OCI-LY3 (cell line): Measurements from ENCODE around the gene FOLR1.

ENCODE experiments used
- EZH2phosphoT487 ChIP-seq: fragments of 200-600 bp; shearing (Covaris generic); IDR thresholded peaks from 2 replicates; pipeline ENCODE4 v1.6.1; 2018; ENCODE audit warnings: antibody characterized with exemption, mixed run types, low read depth
- TF ChIP-seq, protein P1 (sequence below): fragments of 200-600, 300-600 bp; sonication (generic); IDR thresholded peaks from 2 replicates; pipeline ENCODE4 v1.5.1; 2014; ENCODE audit warnings: antibody characterized with exemption, low read length, low read depth

DNA sequence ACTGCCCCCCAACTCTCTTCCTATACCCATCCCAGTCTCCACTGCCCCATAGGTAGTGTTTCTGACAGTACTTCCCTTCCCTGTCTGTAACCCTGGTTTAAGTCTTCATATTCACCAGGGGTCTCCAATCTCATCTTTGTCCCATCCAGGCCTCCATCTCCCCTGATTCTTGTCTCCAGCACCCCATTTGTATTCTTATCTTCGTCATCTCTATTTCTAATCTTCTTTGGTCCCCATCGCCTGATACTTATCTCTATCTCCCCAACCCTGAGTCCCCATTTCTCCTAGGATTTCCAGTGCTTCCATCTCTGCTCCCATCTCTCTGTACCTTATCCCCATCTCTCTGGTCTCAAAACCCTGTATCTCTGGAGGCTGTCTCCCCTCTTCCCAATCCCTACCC lies 50.2 kb downstream of the FOLR1 start:
- TF ChIP-seq, protein P1, sequence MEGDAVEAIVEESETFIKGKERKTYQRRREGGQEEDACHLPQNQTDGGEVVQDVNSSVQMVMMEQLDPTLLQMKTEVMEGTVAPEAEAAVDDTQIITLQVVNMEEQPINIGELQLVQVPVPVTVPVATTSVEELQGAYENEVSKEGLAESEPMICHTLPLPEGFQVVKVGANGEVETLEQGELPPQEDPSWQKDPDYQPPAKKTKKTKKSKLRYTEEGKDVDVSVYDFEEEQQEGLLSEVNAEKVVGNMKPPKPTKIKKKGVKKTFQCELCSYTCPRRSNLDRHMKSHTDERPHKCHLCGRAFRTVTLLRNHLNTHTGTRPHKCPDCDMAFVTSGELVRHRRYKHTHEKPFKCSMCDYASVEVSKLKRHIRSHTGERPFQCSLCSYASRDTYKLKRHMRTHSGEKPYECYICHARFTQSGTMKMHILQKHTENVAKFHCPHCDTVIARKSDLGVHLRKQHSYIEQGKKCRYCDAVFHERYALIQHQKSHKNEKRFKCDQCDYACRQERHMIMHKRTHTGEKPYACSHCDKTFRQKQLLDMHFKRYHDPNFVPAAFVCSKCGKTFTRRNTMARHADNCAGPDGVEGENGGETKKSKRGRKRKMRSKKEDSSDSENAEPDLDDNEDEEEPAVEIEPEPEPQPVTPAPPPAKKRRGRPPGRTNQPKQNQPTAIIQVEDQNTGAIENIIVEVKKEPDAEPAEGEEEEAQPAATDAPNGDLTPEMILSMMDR, result no peak
- no peak for TF ChIP-seq EZH2phosphoT487
